GM18873 (cell line): ENCODE measurements around the gene SUB1.
"Not testable (repeated sequence)": the region's sequence is repeated elsewhere in the genome, so short reads cannot be mapped to it uniquely, and the experiment has no call there.

Experiments used
- ATAC-seq: cut with Tn5 transposase; IDR thresholded peaks from one replicate; pipeline ENCODE4 v1.9.1; 2021; ENCODE audit warnings: mild to moderate bottlenecking, moderate library complexity, moderate number of reproducible peaks; ENCODE audit not compliant: unreplicated experiment, low FRiP score

SUB1 gene

DNA sequence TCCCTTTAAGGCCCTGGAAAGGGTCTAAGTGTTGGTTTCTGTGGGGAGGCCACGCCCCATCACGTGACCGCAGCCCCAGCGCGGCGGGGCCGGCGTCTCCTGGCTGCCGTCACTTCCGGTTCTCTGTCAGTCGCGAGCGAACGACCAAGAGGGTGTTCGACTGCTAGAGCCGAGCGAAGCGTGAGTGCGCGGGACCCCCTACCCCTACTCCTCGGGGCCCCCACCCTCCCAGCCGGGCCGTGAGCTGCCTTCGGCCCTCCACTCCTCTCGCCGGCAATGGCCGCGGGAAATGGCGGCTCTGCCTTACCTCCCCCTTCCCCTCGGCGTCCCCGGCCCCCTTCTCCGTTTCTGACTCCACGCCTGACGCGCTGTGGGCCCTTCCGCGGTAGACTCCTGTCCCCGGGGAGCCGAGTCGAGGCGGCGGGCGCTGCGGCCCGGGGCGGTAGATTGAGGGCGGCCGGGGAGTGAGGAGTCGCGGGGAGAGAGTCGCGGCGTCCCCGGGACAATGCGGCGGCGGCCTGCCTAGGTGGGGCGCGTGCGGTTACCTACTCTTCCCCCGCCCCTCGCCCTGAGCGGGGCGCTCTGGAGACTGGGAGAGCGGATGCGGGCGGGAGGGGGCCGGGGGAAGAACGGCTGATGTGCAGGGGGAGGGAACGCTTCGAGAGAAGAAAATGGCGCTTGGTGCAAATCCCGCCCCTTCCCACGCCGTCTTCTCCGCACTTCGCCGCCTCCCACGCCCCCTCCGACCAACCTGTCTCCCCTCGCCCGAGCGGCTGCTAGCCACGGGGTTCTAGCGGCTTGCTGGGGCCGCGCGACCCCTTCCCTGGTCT is at the start of gene SUB1:
SUB1 (plus strand) TSS at position 112 of the 830 bp plus-strand sequence. CDS start 2,956 bp downstream, outside the sequence.
- ATAC-seq, result peak; percentile 40

DNA sequence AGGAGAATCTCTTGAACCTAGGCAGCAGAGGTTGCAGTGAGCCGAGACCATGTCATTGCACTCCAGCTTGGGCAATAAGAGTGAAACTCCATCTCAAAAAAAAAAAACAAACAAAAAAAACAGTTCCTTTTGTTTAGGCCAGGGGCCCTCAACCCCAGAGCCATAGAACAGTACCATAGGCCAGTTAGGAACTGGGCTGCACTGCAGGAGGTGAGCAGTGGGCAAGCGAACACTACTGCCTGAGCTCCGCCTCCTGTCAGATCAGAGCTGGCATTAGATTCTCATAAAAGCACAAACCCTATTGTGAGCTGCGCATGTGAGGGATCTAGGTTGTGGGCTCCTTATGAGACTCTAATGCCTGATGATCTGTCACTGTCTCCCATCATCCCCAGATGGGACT is 49.1 kb upstream of the SUB1 start:
- no peak for ATAC-seq

DNA sequence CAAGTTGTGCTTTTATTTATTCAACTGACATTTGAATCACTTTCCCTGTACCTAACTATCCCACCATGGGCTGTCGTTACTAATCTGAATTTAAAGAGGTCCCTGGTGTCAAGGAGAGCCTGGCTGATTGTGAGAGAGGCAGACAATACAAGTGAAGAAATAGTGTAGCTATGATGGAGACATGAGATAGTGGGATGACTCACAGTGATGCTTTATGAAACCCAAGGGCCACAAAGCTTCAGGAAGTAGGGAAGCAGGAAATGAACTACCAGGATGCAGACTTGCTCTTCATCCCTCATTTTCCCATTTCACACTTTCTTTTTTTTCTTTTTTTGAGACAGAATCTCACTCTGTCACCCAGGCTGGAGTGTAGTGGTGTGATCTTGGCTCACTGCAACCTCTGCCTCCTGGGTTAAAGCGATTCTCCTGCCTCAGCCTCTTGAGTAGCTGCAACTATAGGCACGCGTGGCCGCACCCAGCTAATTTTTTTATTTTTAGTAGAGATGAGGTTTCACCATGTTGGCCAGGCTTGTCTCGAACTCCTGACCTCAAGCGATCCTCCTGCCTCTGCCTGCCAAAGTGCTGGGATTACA is 47.8 kb upstream of the SUB1 start:
- peak; percentile 1 for ATAC-seq

DNA sequence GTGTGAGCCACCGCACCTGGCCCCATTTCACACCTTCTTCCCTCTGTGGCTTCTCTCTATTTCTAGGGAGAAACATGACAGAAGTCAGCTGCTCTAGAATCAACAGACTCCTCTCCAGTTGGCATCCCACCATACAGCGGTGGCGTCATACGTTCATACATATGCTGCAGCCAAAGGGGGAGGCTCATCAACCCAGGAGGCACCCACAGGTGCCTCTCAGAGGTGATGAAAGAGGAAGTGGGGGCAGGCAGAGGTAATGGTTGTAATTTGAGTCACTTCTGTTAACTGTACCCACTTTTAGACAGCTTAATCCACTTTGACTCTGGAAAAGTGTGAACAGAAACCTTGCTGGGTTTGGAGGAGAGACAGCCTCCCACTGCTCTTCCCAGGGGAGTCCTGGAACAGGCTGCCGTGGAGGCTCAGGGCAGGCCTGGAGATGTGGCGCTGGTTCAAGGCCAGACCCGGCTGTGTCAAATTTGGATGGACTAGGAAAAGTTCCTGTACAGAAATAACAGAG is 47.3 kb upstream of the SUB1 start:
- peak; percentile 76 for ATAC-seq

DNA sequence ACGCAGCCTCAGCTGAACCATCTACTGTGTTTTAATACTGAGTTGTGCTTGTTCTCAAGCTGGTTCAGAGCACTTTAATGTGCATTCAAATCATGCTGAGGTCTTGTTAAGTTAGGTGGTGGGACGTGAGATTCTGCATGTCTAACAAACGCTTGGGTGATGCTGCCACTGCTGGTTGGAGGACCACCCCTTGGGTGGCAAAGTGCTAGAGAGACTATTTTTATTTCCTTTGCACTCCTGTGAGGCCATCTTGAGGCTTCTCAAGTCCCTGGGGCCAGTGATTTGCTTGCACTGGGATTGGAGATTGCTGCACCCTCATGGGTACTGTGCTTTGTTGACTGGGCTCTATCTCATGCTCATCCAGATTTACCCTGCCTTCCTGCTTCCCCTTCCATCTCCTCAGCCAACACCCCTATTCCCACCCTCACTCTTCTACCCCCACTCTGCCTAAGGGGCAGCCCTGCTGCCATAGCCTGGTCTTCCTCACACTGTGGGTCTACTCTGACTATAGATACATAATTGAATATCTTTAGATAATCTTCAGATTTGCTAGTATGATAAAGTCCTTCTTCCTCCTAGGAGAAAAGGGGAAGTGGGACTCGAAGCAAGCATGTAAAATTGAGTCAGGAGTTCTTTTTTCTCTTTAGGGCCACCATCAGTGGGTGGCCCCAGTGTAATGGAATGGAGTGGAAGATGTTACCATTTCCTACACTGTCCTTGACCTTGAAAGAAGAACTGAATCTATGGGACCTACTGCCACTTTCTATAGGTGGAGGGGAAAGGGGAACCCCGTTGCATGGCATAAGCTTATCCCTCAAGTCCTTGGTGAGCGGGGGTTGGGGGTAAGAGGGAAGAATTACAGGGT is 45.1 kb upstream of the SUB1 start:
- ATAC-seq, result no peak

DNA sequence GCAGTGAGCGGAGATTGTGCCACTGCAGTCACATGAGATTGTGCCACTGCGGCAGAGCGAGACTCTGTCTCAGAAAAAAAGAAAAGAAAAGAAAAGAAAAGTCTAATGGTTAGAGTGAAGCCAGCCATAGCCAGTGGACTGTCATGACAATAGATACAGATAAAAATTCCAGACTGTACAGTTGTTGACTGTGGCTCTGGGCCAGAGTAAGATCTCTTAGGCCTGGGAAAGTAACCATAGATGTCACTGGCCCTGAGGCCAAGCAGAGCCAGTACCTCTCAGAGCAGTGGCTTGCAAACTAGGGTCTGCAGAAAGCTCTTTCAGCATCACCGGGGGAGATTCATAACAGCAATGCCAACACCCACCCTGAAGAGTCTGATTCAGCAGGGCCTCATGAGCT is 44.1 kb upstream of the SUB1 start:
- ATAC-seq, result no peak

DNA sequence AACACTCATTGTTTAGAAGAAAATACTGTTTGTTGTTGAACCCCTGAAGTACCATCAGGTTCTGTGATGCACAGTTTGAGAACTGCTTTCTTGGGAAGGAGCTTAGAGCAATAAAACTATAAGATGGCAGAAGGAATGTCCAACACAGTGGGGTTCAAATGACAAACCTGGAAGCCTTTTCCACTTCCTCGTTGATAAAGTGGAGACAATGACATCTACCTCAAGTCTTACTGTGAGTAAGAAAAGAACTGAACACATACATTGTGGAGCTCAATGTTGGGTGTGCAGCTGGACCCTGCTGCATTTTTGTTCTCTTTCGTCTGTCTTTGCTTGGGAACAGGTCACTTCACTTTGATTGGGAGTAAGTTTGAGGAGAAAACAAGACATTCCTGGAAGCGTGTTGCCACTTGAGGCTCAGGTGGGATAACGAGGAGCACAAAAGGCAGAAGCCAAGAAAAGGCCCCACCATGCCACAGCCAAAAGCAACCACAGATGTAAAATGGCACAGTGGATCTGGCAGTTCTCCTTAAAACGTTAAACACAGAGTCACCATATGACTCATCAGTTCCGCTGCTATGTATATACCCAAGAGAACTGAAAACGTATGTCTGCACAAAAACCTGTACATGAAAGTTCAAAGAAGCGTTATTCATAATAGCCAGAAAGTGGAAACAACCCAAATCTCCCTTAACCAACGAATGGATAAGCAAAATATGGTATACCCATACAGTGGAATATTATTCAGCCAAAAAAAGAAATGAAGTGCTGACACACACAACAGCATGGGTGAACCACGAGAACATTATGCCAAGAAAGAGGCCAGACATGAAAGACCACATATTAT is 42.9 kb upstream of the SUB1 start:
- ATAC-seq, result peak; percentile 75

DNA sequence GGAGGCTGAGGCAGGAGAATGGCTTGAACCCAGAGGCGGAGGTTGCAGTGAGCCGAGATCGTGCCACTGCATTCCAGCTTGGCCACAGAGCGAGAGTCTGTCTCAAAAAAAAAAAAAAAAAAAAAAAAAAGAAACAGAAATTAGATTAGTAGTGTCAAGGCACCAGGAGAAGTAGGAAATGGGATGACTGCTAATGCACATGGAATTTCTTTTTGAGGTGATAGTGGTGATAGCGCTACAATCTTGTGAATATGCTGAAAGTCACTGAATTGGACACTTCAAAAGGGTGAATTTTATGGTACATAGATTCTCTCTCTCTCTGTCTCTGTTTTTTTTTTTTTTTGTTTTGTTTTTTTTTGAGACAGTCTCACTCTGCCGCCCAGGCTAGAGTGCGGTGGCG is 42.1 kb upstream of the SUB1 start:
- ATAC-seq, result no peak

DNA sequence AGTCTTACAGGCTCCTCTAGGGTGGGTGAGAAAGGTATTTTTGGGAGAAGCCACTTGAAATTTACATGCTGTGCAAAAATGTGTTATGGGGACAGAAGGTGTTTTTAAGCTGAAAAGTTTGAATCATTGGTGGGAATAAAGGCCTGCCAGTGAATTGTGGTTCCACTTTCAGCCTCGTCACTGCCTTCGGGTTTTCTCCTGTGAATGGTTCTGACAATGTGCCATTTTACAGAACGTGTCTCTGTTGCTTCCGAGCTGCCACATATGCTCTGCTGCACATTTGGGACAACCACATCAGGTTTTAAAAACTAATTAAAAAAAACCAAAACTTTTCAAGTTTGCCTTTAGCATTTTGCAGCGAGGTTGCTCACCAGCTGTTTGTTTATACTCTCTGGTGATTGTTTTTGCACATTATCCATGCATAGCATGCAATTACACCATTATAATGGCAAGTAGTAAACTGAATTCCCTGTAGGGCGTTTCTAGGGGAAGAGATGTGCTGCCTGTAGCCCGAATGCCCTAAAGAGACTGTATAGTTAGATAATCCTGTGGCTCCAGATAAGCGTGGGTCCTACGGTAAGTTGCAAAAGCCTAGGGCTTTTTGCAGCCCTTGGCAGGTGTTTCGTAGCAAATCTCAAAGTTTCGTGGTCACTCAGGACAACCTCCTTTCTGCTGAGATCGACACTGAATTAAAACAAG is 40.1 kb upstream of the SUB1 start:
- ATAC-seq, result no peak

DNA sequence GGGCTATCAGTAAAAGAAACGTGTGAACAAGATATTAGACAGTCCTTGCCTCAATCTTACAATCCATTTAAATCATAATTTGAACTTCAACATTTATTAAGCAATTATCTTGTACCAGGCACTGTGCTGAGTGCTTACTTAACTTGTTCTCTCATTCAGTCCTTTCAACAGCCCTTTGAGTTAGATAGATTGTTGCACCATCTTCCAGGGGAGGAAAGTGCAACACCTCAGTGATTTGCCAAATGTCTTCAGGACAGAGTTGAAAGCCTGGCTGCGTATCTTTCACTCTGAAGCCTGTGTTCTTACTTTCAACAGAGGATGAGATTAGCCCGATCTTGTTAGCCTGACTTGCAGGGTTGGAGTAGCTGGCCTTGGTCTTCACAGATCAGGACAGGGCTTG is 34.2 kb upstream of the SUB1 start:
- ATAC-seq, result no peak

DNA sequence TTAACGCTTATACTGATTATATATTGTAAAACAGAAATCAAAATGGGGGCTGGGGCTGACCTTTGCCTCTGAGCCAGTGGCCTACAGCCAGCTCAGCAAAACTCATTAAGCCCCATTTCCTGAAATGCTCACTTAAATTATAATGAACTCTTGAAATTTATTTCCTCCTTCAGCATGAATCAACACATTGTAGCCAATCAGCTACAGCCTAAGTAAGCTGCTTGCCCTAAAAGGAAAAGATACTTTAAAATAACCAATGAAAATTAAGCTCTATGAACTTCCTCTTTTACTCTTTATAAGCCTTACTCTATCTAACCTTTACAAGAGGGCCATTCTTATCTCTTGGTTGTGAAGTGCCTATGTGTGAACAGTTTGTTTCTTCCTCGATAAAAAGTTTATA is 33.5 kb upstream of the SUB1 start:
- ATAC-seq, result no peak

DNA sequence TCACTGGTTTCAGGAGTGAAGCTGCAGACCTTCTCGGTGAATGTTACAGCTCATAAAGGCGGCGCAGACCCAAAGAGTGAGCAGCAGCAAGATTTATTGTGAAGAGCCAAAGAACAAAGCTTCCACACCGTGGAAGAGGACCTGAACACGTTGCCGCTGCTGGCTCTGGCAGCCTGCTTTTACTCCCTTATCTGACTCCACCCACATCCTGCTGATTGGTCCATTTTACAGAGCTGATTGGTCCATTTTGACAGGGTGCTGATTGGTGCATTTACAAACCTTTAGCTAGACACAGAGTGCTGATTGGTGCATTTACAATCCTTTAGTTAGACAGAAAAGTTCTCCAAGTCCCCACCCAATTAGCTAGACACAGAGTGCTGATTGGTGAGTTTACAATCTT is 32.9 kb upstream of the SUB1 start:
- ATAC-seq, result not testable (repeated sequence)

DNA sequence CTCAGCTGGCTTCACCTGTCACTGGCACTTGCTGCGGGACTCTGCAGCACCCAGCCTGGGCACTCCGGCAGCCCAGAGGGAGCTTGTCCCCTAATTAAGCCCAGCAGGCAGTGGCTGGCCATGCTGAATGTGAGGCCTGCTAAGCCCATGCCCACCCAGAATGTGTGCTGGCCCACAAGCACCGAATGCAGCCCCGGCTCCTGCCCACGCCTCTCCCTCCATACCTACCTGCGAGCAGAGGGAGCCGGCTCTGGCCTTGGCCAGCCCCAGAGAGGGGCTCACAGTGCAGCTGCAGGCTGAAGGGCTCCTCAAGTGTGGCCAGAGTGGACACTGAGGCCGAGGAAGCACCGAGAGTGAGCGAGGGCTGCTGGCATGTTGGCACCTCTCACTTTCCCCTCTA is 32.4 kb upstream of the SUB1 start:
- no peak for ATAC-seq

DNA sequence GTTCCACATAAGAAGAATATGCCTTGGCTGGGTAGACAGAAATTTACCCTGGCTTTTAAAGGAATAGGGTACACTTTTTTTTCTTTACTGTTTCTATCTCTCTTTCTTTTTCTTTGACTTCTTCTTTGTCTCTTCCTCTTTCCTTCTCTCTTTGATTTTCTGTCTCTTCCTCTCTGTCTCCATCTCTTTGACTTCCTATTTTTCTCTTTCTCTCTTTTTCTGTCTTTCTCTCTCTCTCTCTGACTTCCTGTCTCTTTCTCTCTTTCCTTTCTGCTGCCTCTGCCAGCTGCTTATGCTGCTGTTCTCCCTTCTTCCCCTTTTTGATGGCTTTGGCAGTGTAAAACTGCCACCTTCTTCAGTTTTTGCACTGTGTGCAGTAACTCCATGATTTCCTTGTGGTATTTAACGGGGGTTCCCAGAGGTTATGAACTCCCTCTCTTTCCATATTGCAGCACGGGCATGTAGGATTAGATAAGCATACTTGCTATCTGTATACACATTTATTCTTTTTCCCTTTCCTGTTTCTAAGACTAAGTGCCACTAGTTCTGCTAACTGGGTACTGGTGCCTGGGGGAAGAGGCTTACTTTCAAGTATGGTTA is 31.1 kb upstream of the SUB1 start:
- not testable (repeated sequence) for ATAC-seq

DNA sequence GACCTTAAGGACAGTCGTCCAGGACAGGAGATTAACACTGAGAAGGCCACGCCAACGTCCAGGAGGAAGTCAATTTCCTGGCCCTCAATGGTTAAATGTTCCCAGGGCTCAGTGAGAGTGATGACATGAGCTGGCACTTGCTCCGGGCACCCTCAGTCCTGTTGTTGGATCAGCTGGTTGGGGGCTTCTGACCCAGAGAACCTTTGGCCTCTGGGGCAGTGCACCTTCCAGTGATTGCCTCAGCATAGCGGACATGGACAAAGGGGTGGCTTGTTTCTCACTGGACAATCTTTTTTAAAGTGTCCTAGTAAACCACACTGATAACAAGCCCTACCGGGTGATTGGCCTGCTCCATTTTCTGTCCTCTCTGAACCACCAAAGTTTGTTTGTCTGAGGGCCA is 28.8 kb upstream of the SUB1 start:
- ATAC-seq, result not testable (repeated sequence)

DNA sequence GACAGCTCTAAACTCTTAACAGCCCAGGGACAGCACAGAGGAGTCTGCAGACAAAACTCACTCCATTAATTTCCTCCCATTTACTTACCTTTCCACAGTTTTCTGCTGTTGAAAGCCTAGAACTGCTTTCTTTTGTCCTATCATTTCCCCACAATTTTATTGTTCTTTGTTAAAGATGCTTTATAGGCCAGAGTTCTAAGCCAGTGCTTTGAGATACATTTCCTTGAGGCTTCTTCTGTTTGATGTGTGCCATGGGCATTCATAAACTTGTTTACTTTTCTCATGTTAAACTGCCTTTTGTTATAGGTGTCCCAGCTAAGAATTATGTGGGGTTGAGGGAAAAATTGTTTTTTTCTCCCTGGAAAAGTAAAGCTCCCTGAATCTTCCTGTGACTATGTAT is 25.9 kb upstream of the SUB1 start:
- ATAC-seq, result no peak

DNA sequence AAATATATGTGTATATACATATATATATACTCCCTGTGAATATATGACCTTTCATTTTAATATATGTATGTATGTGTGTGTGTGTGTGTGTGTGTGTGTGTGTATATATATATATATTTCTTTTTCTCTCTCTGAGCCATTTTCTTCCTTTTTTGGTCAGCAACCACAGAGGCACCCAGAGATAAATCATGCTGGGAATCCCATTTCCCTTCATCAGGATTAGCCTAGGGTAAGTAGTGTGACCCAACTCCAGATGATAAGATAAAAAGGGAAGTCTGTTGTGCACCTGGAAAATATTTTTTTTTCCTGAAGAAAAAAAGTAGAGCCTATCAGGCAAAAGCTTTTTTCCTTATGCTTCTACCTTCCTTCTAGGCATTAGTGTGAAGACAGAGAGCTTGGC is 25.4 kb upstream of the SUB1 start:
- no peak for ATAC-seq

DNA sequence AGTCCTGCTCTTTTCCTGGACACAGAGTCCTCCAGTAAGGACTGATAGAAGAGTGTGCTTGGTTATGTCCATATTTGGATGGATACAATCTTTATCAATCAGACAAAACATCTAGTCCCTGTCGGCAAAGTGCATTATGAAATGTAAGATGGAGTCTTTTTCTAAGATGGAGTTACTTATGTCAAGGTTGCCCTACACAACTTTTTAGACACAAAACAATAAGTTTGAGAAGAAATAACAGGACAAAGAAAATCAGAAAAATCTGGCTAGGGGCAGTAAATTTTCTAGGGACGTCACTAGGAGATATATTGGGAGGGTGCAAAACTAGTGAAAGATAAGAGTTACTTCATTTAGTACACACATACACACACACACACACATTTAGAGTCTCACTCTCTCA is 23.3 kb upstream of the SUB1 start:
- no peak for ATAC-seq

DNA sequence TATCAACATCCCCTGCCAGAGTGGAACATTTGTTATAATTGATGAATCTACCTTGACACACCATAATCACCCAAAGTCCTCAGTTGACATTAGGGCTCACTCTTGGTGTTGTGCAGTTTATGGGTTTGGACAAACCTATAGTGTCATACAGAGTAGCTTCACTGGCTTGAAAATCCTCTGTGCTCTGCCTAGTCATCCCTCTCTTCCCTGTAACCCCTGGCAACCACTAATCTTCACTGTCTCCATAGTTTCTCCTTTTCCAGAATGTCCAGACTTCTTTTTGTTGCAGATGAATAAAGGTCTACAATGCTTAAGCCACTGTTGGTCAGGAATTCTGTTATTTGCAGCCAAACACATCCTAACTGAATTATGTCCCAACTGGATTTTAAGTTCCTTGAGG is 22.5 kb upstream of the SUB1 start:
- no peak for ATAC-seq
